Heart right ventricle (tissue), 16 donors: ENCODE data around the gene GOPC. TPM values are rescaled to one million over a fixed set of nuclear protein-coding genes. Genes with fewer than 3 reads are reported as not detected.

ENCODE experiments used
- ATAC-seq, 8 donors: fragments of 200-7000 bp; cut with Tn5 transposase; one replicate each; pipeline ENCODE4 v1.9.1; 2020; ENCODE audit warnings: mild to moderate bottlenecking in 8 of 8, moderate library complexity in 8 of 8, moderate number of reproducible peaks in 1 of 8
- DNase-seq, 2 donors: peaks; one replicate each; pipeline ENCODE4 v3.0.0-alpha.2; 2020
- H3K27ac ChIP-seq, 10 donors: fragments of 200-600 bp; sonication (generic) in 2 of 10; one replicate each; pipeline versions ENCODE4 v1.5.0 to v1.8.0; 2020 to 2022; ENCODE audit warnings: mild to moderate bottlenecking in 3 of 10
- H3K27me3 ChIP-seq, 7 donors: fragments of 200-600 bp; one replicate each; pipeline ENCODE4 v1.8.0; 2021 to 2022; ENCODE audit warnings: mild to moderate bottlenecking in 2 of 7
- H3K36me3 ChIP-seq, 9 donors: fragments of 200-600 bp; sonication (generic) in 1 of 9; one replicate each; pipeline versions ENCODE4 v1.5.0 to v1.8.0; 2020 to 2022; ENCODE audit warnings: mild to moderate bottlenecking in 2 of 9
- H3K4me1 ChIP-seq, 9 donors: fragments of 200-600 bp; sonication (generic) in 1 of 9; one replicate each; pipeline versions ENCODE4 v1.5.0 to v1.8.0; 2020 to 2022; ENCODE audit warnings: mild to moderate bottlenecking in 4 of 9
- H3K4me3 ChIP-seq, 10 donors: fragments of 200-600 bp; sonication (generic) in 2 of 10; one replicate each; pipeline versions ENCODE4 v1.5.0 to v1.8.0; 2020 to 2022; ENCODE audit warnings: mild to moderate bottlenecking in 7 of 10, moderate library complexity in 2 of 10
- H3K9me3 ChIP-seq, 11 donors: fragments of 200-600 bp in 10 of 11; sonication (generic) in 2 of 11; one replicate each; pipeline versions ENCODE4 v1.5.0 to v1.8.0; 2013 to 2022; ENCODE audit warnings: mild to moderate bottlenecking in 2 of 11, control low read depth in 1 of 11, moderate library complexity in 1 of 11
- WGBS, 2 donors: extraction: QIAGEN DNeasy Blood & Tissue Kit; methylation state at CpG; one replicate each; pipeline ENCODE4 v1.1.7; 2013; ENCODE audit warnings: inconsistent platforms in 1 of 2; 5-methylcytosine and 5-hydroxymethylcytosine counted together
- intact Hi-C, 10 donors: fragments of 100-400 bp; cut with DNase I; formaldehyde crosslinking; loops; one replicate each; pipeline versions ENCODE4 v1.11.1 to v1.14.2; 2022
- polyA plus RNA-seq, 2 donors: library from polyadenylated mRNA; stranded (reverse); fragments of 200-250 nt; gene quantifications; one replicate each; pipeline ENCODE4 v1.2.3, GENCODE V29; 2013
- total RNA-seq, 10 donors: library from RNA; stranded (reverse); fragmentation: NEBNext Ultra II Directional in 3 of 10; extraction: Animal tissue kit (Norgen Biotek cat#: 25700) in 3 of 10; gene quantifications; one replicate each; pipeline versions ENCODE4 v1.2.1 to v1.2.4, GENCODE V29; 2021 to 2023
- TF ChIP-seq, protein P1 (sequence below), 9 donors: fragments of 200-600 bp; sonication (generic) in 2 of 9; IDR thresholded peaks; one replicate each; pipeline versions ENCODE4 v1.5.0 to v1.8.0; 2021 to 2022; ENCODE audit warnings: antibody characterized with exemption in 9 of 9, mild to moderate bottlenecking in 5 of 9, moderate library complexity in 1 of 9
- donor health status: Arrhythmogenic right ventricular cardiomyopathy.
- donor health status: ischemic (EF 13 %, LVEDD 7.1; RV severe dilation, severe dysfunction).
- donor health status: healthy with polysubstance abuse.
- donor health status: DM: no; HTN: yes; CAD: no.
- donor health status: DM: no; HTN: no; CAD: no.
- donor health status: ischemic (EF 25% LVEDD 6.9; RV normal size, moderate dysfunction).
- donor health status: ischemic (EF 25% LVEDD 5.7; RV mildly dilated, moderate dysfunction).
- donor health status: healthy.
- donor health status: DM: yes; HTN: yes; CAD: no.
- donor health status: Ischemic cardiomyopathy.
- donor health status: ischemic (EF 35%, LVEDD 5.7; RV mildly dilated, moderate dysfunction).
- donor health status: nonischemic (EF 11% LVEDD 7.7; RV severe dilation, severe dysfunction).
- donor health status: DM: yes; HTN: yes; CAD: no.
- donor health status: PGD.
- donor health status: ischemic (EF 29% LVEDD 5.4; RV normal size, mild dysfunction).
- donor health status: nonischemic (EF 23%, LVEDD 6.1; RV moderate dilation, normal function).

GOPC gene
- total and polyA plus RNA-seq, 12 donors: 11.1 to 32.8 (median 23.5) TPM

GRCh38 chr6:117557951-117558350, 44.4 kb downstream of the GOPC start:
- ATAC-seq: no peak
- WGBS, 2 donors: 82 to 86% methylated on average over 3 of the region's 3 CpGs
- DNase-seq: no peak
- Histone ChIP-seq H3K27ac (no peak overlapping the region), H3K36me3 (peaks cover 0 to 39% (median 9%) of the 10 kb centered on the region in 9 donors), H3K4me1 (peaks cover 0 to 7% (median 0%) of the 10 kb centered on the region in 9 donors), H3K9me3 (no peaks in the 10 kb centered on the region), H3K27me3 (no peaks in the 10 kb centered on the region), H3K4me3 (no peak overlapping the region)
- TF ChIP-seq, protein P1, sequence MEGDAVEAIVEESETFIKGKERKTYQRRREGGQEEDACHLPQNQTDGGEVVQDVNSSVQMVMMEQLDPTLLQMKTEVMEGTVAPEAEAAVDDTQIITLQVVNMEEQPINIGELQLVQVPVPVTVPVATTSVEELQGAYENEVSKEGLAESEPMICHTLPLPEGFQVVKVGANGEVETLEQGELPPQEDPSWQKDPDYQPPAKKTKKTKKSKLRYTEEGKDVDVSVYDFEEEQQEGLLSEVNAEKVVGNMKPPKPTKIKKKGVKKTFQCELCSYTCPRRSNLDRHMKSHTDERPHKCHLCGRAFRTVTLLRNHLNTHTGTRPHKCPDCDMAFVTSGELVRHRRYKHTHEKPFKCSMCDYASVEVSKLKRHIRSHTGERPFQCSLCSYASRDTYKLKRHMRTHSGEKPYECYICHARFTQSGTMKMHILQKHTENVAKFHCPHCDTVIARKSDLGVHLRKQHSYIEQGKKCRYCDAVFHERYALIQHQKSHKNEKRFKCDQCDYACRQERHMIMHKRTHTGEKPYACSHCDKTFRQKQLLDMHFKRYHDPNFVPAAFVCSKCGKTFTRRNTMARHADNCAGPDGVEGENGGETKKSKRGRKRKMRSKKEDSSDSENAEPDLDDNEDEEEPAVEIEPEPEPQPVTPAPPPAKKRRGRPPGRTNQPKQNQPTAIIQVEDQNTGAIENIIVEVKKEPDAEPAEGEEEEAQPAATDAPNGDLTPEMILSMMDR (IDR thresholded peaks at IDR 0.05): no peak
- intact Hi-C loops: loop anchor here in 8 of 10 donors (2.0 to 10.0 kb wide), 8 partner anchors 47 to 213 kb away; partner anchors contain the start of gene GOPC (in 3 of the 8)

DNA sequence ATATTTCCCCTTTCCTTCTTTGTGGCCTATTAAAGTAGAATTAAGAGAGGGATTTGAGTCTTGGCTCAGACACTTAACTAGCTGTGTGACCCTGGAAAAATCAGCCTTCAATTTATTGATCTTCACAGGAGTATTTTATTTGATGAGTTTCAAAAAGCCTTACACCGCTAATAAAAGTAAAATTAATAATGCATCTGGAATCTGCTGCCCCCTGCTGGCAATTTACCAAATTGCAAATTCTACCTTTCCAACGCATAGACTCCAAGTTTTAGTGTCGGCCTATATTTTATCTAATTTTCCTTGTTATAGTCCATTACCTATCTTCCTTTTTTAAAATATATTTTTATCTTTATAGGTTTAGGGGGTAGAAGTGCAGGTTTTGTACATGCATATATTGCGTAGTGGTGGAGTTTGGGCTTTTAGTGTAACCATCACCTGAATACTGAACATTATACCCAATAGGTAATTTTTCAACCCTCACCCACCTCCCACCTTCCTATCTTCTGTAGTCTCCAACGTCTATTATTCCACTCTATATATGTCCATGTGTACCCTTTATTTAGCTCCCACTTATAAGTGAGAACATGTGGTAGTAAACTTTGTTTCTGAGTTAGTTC, 46.3 kb downstream of the GOPC start:
- 17 to 19% methylated on average over 5 of the region's 5 CpGs for WGBS, 2 donors
- Histone ChIP-seq H3K4me3 (no peak overlapping the region), H3K27ac (no peak overlapping the region), H3K27me3 (no peaks in the 10 kb centered on the region), H3K9me3 (no peaks in the 10 kb centered on the region), H3K4me1 (peaks cover 0 to 7% (median 0%) of the 10 kb centered on the region in 9 donors), H3K36me3 (peaks cover 0 to 20% (median 0%) of the 10 kb centered on the region in 9 donors)
- TF ChIP-seq, protein P1 (IDR thresholded peaks at IDR 0.05): peak; percentile 84 to 96 (median 88)
- DNase-seq: peak in 1 of 2 donors; percentile 41
- ATAC-seq: peak in 1 of 8 donors; percentile 37
- intact Hi-C loops: loop anchor here (1.0 to 10.0 kb wide), 12 partner anchors 49 to 211 kb away; partner anchors contain the start of genes GOPC (in 3 of the 10) and DCBLD1 (in 1 of the 10)

GRCh38 chr6:117555262-117555849, 47.0 kb downstream of the GOPC start:
- 35 to 36% methylated on average over 3 of the region's 3 CpGs for WGBS, 2 donors
- Histone ChIP-seq H3K27ac (no peak overlapping the region), H3K4me1 (peaks cover 0 to 12% (median 0%) of the 10 kb centered on the region in 9 donors), H3K4me3 (no peak overlapping the region), H3K36me3 (peaks cover 0 to 13% (median 0%) of the 10 kb centered on the region in 9 donors), H3K9me3 (no peaks in the 10 kb centered on the region), H3K27me3 (no peaks in the 10 kb centered on the region)
- DNase-seq (no peak), ATAC-seq (no peak)
- TF ChIP-seq, protein P1 (IDR thresholded peaks at IDR 0.05): no peak
- intact Hi-C loops: loop anchor here in 9 of 10 donors (2.0 to 10.0 kb wide), 10 partner anchors 49 to 211 kb away; partner anchors contain the start of genes GOPC (in 3 of the 9) and DCBLD1 (in 1 of the 9)

- H3K4me1 ChIP-seq: peaks cover 0 to 31% (median 9%) of the 10 kb centered on the region in 9 donors
- ATAC-seq: no peak
- no peak for DNase-seq
- 59 to 66% methylated on average over 3 of the region's 3 CpGs for WGBS, 2 donors
- TF ChIP-seq, protein P1 (IDR thresholded peaks at IDR 0.05): no peak
- intact Hi-C loops: loop anchor here in 5 of 10 donors (2.0 to 10.0 kb wide), 3 partner anchors 52 to 208 kb away; partner anchors contain the start of gene GOPC (in 3 of the 5)
- H3K36me3 ChIP-seq: peaks cover 0 to 4% (median 0%) of the 10 kb centered on the region in 9 donors
- no peak overlapping the region for H3K27ac ChIP-seq
- H3K9me3 ChIP-seq: no peaks in the 10 kb centered on the region
- no peaks in the 10 kb centered on the region for H3K27me3 ChIP-seq
- H3K4me3 ChIP-seq: no peak overlapping the region
Measured at GRCh38 chr6:117553142-117553541, 49.2 kb downstream of the GOPC start.
